Measurements from ENCODE around the gene CYGB. TPM values are rescaled to one million over a fixed set of nuclear protein-coding genes. Genes with fewer than 3 reads are reported as not detected.

CYGB gene
- total and polyA plus RNA-seq, 2 of the 13 experiments (the other 11 are each of a cell fraction or from before 2014, with no cell fraction given): 18.9 to 27.1 TPM

DNA sequence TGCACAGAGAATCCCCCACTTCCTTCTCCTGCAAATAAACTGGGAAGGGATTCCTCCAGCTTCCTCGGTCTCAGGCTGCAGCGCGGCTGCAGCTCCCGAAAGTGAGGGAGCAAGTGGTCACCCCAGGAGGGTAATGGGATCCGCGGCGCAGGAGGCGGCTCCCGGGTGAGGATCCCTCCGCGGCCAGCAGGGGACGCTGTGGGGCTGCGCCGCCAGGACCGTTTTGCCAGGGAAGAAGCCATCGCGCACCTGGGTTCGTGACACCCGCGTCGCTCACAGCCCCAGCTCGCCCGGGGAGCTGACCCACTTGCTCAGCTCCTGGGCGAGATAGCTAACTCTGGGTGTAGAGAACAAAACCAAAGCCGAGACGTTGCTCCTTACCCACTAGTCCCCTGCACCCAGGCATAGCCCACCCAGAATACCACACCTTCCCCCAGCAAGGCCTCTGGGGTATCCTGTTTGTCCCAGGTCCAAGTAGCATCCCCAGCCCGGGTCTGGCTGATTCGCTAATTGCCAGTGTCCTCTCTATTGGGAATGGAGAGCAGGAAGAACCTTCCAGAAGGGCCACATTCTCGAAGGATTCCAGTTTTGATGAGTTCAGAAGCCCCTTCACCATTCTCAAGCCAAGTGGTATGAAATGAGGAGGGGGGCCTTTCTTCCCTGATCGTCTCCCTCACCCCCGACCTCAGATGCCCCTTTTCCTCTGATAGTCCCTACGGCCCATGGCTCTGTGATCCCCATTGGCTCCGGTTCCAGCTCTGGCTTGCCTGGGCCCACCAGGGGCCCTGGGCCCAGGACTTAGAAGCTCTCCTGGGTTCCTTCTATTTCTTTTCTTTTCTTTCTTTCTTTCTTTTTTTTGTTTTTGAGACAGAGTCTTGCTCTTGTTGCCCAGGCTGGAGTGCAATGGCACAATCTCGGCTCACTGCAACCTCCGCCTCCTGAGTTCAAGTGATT lies 14.1 kb downstream of the CYGB start (continued):
- no peak for TF ChIP-seq TEF (CRISPR knock-in tag; IDR thresholded peaks at IDR 0.05)
- TF ChIP-seq FOXO1 (CRISPR knock-in tag; IDR thresholded peaks at IDR 0.05): peak; percentile 75
- TF ChIP-seq, protein P1, sequence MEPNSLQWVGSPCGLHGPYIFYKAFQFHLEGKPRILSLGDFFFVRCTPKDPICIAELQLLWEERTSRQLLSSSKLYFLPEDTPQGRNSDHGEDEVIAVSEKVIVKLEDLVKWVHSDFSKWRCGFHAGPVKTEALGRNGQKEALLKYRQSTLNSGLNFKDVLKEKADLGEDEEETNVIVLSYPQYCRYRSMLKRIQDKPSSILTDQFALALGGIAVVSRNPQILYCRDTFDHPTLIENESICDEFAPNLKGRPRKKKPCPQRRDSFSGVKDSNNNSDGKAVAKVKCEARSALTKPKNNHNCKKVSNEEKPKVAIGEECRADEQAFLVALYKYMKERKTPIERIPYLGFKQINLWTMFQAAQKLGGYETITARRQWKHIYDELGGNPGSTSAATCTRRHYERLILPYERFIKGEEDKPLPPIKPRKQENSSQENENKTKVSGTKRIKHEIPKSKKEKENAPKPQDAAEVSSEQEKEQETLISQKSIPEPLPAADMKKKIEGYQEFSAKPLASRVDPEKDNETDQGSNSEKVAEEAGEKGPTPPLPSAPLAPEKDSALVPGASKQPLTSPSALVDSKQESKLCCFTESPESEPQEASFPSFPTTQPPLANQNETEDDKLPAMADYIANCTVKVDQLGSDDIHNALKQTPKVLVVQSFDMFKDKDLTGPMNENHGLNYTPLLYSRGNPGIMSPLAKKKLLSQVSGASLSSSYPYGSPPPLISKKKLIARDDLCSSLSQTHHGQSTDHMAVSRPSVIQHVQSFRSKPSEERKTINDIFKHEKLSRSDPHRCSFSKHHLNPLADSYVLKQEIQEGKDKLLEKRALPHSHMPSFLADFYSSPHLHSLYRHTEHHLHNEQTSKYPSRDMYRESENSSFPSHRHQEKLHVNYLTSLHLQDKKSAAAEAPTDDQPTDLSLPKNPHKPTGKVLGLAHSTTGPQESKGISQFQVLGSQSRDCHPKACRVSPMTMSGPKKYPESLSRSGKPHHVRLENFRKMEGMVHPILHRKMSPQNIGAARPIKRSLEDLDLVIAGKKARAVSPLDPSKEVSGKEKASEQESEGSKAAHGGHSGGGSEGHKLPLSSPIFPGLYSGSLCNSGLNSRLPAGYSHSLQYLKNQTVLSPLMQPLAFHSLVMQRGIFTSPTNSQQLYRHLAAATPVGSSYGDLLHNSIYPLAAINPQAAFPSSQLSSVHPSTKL (CRISPR knock-in tag; IDR thresholded peaks at IDR 0.05): peak; percentile 73
- TF ChIP-seq SP5 (CRISPR knock-in tag; IDR thresholded peaks at IDR 0.05; ENCODE audit: borderline replicate concordance, low read depth): peak; percentile 45; the same call in 1 of the 2 replicates
- no peak for TF ChIP-seq NR2F6 (IDR thresholded peaks at IDR 0.05)
- TF ChIP-seq NR2F6 (CRISPR knock-in tag; IDR thresholded peaks at IDR 0.05): peak; percentile 71; the same call in 1 of the 2 replicates
- TF ChIP-seq ZNF451 (CRISPR knock-in tag; IDR thresholded peaks at IDR 0.05): peak; percentile 75; the same call in 1 of the 2 replicates
- no peak for TF ChIP-seq NCOA1 (CRISPR knock-in tag; IDR thresholded peaks at IDR 0.05)
- peak; percentile 55; the same call in 1 of the 2 replicates for TF ChIP-seq ETV6 (CRISPR knock-in tag; conservative IDR thresholded peaks at IDR 0.05)
- peak; percentile 33; the same call in 1 of the 2 replicates for TF ChIP-seq DMAP1 (CRISPR knock-in tag; IDR thresholded peaks at IDR 0.05)
- no peak for TF ChIP-seq ZFYVE20 (CRISPR knock-in tag; IDR thresholded peaks at IDR 0.05; ENCODE audit: borderline replicate concordance, low read depth)
- TF ChIP-seq ZNF354B (CRISPR knock-in tag; IDR thresholded peaks at IDR 0.05): no peak
- 0 out of 2 replicates have a peak, but pooled peaks have one; percentile 44 for TF ChIP-seq KDM4B (CRISPR knock-in tag; IDR thresholded peaks at IDR 0.05)
- 0 out of 2 replicates have a peak, but pooled peaks have one; percentile 28 for TF ChIP-seq ZNF766 (CRISPR knock-in tag; IDR thresholded peaks at IDR 0.05; ENCODE audit: borderline replicate concordance)
- no peak for TF ChIP-seq ZNF430 (CRISPR knock-in tag; IDR thresholded peaks at IDR 0.05)
- TF ChIP-seq ZFP91 (CRISPR knock-in tag; IDR thresholded peaks at IDR 0.05; ENCODE audit: borderline replicate concordance): peak; percentile 85; the same call in 1 of the 2 replicates
- peak; percentile 91 for TF ChIP-seq ZNF687 (CRISPR knock-in tag; IDR thresholded peaks at IDR 0.05)
- no peak for TF ChIP-seq IRX3 (CRISPR knock-in tag; IDR thresholded peaks at IDR 0.05; ENCODE audit: borderline replicate concordance, low read depth)
- TF ChIP-seq TRIM24 (CRISPR knock-in tag; IDR thresholded peaks at IDR 0.05): no peak
